ENCODE results near the gene RBFOX1. TPM values are rescaled to one million over a fixed set of nuclear protein-coding genes. Genes with fewer than 3 reads are reported as not detected.

The RBFOX1 gene
- total and polyA plus RNA-seq, 2 donors from 2014 or later = 0.24 to 0.66 TPM

GRCh38 chr16:7334801-7335560, 2.3 kb downstream of the RBFOX1 start:
- FAIRE-seq (no peak), DNase-seq (no peak)
- intact Hi-C loops (cut with DNase I) = no loop called here
- Histone ChIP-seq H3K27me3 (ENCODE audit: control insufficient read depth, insufficient read depth, low read length) (no peaks in the 10 kb centered on the region), H3K4me1 (ENCODE audit: control insufficient read depth in 2 of 3, insufficient read depth in 2 of 3, low read depth in 1 of 3, low read length in 3 of 3) (no peaks in the 10 kb centered on the region), H3K4me3 (ENCODE audit: low read length in 3 of 3) (no peak overlapping the region), H3K27ac (ENCODE audit: low read depth in 2 of 2, low read length in 2 of 2) (no peak overlapping the region), H3K9ac (ENCODE audit: low read length in 3 of 3) (no peak overlapping the region), H3K36me3 (ENCODE audit: control insufficient read depth in 2 of 3, insufficient read depth in 3 of 3, low read length in 3 of 3) (no peaks in the 10 kb centered on the region), H3K9me3 (ENCODE audit: control insufficient read depth in 2 of 3, insufficient read depth in 1 of 3, low read length in 3 of 3) (no peaks in the 10 kb centered on the region)
- no peak for TF ChIP-seq CTCF (IDR thresholded peaks at IDR 0.05; ENCODE audit: borderline replicate concordance, extremely low read depth, insufficient read depth)

- Histone ChIP-seq H3K27ac (ENCODE audit: low read depth in 2 of 2, low read length in 2 of 2) (no peak overlapping the region), H3K27me3 (ENCODE audit: control insufficient read depth, insufficient read depth, low read length) (no peaks in the 10 kb centered on the region)
- no peak for FAIRE-seq
Measured at GRCh38 chr16:7335991-7336634, 3.5 kb downstream of the RBFOX1 start.

GRCh38 chr16:7336742-7337141, 4.1 kb downstream of the RBFOX1 start:
- Histone ChIP-seq H3K9me3 (ENCODE audit: control insufficient read depth in 2 of 3, insufficient read depth in 1 of 3, low read length in 3 of 3) (no peaks in the 10 kb centered on the region), H3K36me3 (ENCODE audit: control insufficient read depth in 2 of 3, insufficient read depth in 3 of 3, low read length in 3 of 3) (no peaks in the 10 kb centered on the region), H3K4me1 (ENCODE audit: control insufficient read depth in 2 of 3, insufficient read depth in 2 of 3, low read depth in 1 of 3, low read length in 3 of 3) (no peaks in the 10 kb centered on the region), H3K4me3 (ENCODE audit: low read length in 3 of 3) (no peak overlapping the region), H3K27me3 (ENCODE audit: control insufficient read depth, insufficient read depth, low read length) (no peaks in the 10 kb centered on the region), H3K9ac (ENCODE audit: low read length in 3 of 3) (no peak overlapping the region), H3K27ac (ENCODE audit: low read depth in 2 of 2, low read length in 2 of 2) (no peak overlapping the region)
- DNase-seq (no peak), FAIRE-seq (no peak)
- no peak for TF ChIP-seq CTCF (IDR thresholded peaks at IDR 0.05; ENCODE audit: borderline replicate concordance, extremely low read depth, insufficient read depth)
- intact Hi-C loops (cut with DNase I) = no loop called here

More at GRCh38 chr16:7335991-7336634, 3.5 kb downstream of the RBFOX1 start:
- Histone ChIP-seq H3K9me3 (ENCODE audit: control insufficient read depth in 2 of 3, insufficient read depth in 1 of 3, low read length in 3 of 3) (no peaks in the 10 kb centered on the region), H3K4me3 (ENCODE audit: low read length in 3 of 3) (no peak overlapping the region), H3K9ac (ENCODE audit: low read length in 3 of 3) (no peak overlapping the region), H3K4me1 (ENCODE audit: control insufficient read depth in 2 of 3, insufficient read depth in 2 of 3, low read depth in 1 of 3, low read length in 3 of 3) (no peaks in the 10 kb centered on the region), H3K36me3 (ENCODE audit: control insufficient read depth in 2 of 3, insufficient read depth in 3 of 3, low read length in 3 of 3) (no peaks in the 10 kb centered on the region)
- TF ChIP-seq CTCF (IDR thresholded peaks at IDR 0.05; ENCODE audit: borderline replicate concordance, extremely low read depth, insufficient read depth) = no peak
- intact Hi-C loops (cut with DNase I) = no loop called here
- no peak for DNase-seq
